Cortex of kidney (tissue), 1 donor: Measurements from ENCODE around the gene SRBD1.

Experiments used
- DNase-seq: peaks from one replicate; lab custom pipeline; 2025; lab: John Stamatoyannopoulos, UW

The SRBD1 gene

DNA sequence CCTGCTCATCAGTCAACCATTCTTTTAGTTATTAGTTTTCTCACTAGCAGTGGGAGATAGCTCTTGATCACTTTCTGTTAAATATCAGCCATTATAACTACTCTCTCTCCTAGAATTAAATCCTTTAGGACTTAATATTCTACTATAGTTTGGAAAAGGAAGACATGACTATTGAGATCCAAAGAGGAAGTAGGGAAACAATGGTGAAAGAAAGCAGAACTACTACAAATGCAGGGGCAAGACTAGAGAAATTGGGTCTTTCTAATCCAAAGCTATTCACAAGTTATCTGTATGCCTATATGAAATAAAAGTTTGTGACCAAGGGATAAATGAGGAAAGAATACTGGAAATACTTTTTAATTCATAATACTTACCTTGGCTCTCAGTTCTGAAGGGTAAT lies 65.1 kb downstream of the SRBD1 start:
- no peak for DNase-seq

DNA sequence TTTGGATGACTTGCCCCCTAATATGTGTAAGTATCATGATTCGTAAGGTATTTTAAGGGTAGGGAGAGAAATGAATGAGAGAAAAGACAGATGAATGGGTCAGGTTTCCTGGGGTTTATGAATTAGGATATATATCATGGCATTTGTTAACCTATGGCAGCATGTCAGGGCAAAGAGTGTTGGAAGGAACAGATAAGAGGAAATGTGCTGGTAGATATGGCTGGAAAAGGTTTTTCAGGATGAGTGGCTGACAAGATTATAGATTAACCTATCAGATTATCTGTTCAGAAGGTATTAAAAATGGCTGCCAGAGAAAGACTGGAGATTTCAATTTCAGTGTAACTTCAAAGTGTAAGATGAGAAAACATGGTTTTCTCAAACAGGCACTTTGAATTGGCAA lies 67.8 kb downstream of the SRBD1 start:
- no peak for DNase-seq

DNA sequence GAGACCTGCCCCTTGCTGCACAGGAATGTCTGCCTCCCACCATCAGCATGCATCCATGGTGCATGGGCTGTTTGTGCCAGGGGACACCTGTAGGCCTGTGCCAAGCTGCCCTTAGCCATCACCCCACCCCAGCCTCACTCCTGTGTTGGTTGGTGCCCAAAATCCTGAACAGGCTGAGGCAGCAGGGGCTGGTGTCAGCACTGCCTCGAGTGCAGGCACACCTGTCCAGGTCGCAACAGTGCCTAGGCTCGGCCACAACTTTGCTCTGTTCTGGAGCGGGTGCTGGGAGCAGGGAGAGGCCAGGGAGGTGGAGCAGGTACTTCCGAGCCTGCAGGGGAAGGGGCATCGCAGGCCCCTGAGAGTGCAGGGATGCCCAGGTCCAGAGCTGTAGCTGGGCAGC lies 69.1 kb downstream of the SRBD1 start:
- no peak for DNase-seq

DNA sequence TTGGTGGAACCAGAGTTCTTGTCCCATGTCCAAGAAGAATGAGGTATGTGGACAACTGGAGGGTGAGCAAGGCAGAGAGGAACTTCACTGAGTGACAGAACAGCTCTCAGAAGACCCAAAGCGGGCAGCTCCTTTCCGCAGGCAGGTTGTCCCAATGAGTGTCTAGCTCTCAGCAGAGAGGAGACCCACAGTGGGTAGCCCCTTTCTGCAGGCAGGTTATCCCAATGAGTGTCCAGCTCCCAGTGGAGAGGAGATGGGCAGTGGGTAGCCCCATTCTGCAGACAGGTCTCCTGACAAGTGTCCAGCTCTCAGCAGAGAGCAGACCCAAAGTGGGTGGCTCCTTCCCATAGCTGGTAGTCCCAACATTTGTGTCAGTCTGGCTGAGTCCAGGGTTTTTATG lies 69.6 kb downstream of the SRBD1 start:
- no peak for DNase-seq

DNA sequence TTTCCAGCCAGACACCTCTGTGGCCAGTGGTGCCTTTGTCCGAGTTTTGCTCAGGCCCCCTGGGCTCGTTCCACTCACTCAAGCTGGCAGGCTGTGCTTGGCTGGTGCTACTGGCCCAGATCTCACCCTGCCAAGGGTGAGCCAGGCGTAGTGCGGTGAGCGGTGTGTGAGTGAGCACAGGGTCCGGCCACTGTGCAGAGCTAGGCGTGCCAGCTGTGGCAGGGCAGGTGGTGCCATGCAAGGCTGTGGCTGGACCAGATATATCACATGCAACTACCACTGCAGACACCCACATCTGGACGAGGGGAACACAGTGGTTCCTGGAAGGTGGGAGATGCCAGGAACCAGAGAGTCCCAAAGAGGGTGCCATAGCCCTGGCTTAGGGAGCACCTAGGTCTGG lies 70.1 kb downstream of the SRBD1 start:
- DNase-seq: no peak

DNA sequence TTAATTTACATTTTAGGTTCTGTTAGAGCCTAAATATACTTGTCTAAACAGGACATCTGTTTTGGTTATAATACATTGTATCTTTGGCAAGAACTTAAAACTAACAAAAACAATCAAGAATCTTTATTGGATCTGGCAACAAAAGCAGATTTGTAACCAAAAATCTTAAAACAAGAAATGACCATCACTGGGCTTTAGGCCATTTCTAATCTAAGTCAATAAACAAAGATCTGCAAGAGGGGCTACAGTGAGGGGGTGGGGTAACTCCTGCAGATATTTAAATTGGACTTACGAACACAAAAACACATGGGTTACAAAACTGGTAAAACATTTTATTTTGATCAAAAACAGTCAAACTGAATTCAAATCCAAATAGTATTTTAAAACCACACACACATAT lies 77.3 kb downstream of the SRBD1 start:
- no peak for DNase-seq

DNA sequence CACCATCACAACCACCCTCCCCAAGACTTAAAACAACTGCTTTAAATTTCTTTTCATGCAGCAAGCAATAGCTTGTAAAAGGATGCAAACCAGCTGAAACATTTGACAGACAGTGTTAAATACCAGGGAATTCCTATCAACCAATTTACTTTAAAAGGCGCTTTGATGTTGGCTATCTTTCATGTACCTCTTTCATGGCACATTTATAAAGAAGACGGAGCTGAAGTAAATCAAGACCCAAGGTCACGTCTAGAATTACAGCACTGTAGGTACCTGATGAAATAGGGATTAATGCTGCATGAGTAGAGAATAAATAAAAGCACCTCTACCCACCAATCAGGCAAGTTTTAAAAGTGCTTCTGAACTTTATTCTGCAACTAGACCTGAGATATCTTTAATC lies 78.9 kb downstream of the SRBD1 start:
- no peak for DNase-seq

DNA sequence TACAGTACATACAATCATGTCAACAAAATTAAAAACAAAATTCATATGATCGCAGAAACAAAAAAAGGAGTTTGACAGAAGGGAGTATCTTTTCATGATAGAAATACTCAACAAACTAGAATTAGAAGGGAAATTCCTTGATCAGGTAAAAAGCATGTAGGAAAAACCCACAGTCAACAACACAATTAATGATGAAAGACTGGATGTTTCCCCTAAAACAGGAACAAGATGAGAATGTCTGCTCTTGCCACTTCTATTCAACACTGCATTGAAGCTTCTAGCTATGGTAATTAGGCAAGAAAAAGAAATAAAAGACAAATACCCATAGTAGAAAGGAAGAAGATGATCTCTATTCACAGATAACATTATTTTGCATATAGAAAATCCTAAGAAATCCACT lies 87.1 kb downstream of the SRBD1 start:
- no peak for DNase-seq

DNA sequence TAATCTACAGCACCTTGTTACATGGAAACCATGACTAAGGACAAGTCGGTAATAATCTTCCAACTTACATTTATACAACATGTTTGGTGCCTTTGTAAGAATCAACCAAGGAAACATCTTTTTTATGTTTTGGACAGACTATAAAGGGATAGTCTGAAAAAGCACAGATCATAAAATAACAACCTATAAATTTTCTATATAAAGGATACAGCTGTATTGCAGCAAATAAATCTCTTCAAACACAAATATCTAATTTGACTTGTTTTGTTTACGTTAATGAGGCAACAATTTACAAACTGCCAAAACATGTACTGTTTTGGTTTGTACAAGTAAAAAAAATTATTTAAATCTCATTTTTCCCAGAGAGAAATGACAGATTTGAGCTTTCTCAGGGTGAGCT lies 92.5 kb downstream of the SRBD1 start:
- DNase-seq: no peak

DNA sequence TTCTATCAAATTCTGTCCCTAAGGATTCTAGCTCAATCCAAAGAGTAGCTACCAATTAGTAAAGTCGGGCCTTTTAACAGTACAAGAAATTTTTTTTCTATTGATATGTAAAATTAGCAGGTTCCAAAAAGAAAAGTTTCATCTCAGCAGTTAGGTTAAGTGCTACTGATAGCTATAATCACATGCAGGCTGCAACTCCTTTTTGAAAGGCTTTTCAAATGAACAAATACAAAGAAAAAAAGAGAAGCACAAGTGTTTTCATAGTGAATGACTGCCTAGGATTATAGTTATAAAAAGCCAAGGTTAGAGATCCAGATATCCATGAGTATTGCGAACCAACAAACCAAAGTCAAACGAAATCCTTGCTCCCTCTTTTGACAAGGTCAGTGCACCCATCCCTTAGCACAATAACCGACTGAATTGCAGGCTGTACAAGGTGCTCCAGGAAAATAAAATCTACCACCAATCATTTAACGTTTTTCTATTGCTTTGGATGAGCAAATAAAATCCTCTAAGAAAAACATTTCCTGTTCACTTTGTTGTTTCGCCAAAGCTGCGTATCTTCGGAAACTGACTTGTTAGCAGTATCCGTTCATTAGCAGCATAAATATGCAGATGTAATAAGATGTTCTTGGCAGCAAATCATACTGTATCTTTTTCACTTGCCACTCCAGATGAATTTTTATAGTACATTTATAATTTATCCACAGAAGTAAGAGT lies 100.2 kb downstream of the SRBD1 start:
- DNase-seq: no peak

DNA sequence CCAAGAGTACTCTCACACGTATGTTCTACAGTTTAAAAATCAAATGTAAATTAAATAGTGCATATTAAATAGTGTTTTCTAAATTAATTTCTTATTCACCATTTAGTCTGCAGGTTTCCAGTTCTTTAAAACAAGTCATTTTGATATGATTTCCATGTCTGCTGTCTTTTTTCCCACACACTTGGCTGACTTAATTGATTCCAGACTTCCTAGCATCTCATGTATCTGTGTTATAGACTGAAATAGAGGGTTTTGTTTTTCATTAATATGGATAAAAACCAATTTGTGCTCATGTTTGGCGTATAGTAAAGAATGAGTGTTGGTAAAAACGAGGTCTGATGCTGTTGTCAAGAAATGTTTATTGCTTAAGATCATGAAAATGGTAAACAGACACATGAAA lies 104.3 kb downstream of the SRBD1 start:
- DNase-seq: no peak

DNA sequence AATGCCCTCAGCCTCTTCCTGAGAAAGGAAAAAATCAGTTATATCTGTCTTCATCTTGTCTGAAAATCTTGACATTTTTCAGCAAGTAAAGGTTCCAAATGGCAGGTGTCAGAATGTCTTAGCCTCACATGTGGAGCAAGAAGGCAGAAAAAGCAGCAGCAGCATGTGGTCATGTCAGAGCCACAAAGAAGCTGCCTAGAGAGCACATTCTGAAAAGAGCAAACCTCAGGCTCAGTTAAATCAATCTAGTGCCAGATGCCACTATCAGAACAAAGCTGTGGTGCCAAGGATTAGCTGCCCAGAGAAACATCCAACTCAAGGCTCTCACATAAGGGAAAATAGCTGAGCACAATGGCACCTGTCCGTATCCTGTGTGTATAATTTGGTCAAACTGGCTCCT lies 105.9 kb downstream of the SRBD1 start:
- DNase-seq: no peak

DNA sequence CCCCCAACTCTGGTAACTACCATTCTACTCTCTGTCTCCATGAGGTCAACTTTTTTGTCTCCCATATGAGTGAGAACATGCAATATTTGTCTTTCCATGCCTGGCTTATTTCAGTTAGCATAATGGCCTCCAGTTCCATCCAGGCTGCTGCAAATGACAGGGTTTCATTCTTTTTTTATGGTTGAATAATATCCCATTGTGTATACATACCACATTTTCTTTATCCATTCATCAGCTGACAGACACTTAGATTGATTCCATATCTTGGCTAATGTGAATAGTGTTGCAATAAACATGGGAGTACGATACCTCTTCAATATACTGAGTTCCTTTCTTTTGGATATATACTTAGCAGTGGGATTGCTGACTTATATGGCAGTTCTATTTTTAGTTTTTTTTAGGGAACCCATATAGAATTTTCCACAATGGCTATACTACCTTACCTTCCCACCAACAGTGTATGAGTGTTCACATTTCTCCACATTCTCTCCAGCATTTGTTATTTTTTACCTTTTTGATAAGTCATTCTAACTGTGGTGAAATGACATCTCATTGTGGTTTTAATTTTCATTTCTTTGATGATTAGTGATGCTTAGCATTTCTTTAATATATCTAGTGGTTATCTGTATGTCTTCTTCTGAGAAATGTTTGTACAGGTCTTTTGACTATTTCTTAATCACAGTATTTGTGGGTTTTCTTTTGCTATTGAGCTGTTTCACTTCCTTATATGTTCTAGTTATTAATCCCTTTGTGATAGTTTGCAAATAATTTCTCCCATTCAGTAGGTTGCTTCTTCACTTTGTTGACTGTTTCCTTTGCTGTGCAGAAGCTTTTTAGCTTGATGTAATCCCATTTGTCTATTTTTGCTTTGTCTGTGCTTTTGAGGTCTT lies 112.2 kb downstream of the SRBD1 start:
- DNase-seq: no peak

DNA sequence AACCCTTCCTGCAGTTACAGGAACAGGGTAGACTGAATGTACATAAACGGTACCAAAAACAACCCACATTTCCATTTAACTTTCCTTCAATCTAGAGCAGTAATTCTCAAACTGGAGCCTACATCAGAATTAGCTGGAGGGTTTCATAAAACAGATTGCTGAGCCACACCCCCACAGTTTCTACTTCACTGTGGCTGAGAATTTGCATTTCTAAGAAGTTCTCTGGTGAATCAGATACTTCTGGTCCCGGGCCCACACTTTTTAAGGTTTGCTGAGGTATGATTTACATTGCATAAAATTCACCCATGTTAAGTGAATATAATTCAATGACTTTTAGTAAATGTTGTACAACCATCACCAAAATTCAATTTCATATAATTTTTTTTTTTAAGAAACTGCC lies 113.7 kb downstream of the SRBD1 start:
- DNase-seq: no peak

DNA sequence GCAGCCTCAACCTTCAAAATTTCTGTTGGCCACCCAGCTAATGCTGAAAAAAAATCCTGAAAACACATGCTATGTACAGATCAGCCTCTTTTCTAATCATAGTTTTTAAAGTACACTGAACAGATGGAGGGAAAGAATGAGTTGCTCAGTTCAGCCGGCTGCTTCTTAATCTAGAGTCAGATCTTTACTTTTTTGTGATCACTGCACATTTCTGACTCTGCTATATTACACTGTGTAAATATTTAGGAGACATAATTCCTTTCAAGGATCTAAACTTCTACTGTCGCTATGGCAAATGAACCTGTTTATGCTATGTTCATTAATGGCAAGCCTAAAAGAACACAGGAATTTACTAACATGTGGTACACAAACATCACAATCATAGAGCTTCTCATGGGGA lies 114.2 kb downstream of the SRBD1 start:
- DNase-seq: no peak

DNA sequence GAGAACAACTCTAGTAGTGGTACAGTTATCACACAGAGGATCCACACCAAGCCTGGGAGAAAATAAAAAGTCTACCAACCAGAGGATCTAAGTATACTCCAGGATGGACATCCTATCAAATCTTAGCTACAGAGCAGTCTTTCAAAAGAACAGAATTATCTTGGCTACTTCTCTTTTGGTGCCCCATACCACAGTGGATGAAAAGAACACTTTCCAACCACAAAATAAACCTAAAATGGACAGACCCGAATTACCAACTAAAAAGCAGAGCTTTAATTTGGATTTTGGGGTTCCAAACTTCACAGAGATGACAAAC lies 116.1 kb downstream of the SRBD1 start:
- no peak for DNase-seq

DNA sequence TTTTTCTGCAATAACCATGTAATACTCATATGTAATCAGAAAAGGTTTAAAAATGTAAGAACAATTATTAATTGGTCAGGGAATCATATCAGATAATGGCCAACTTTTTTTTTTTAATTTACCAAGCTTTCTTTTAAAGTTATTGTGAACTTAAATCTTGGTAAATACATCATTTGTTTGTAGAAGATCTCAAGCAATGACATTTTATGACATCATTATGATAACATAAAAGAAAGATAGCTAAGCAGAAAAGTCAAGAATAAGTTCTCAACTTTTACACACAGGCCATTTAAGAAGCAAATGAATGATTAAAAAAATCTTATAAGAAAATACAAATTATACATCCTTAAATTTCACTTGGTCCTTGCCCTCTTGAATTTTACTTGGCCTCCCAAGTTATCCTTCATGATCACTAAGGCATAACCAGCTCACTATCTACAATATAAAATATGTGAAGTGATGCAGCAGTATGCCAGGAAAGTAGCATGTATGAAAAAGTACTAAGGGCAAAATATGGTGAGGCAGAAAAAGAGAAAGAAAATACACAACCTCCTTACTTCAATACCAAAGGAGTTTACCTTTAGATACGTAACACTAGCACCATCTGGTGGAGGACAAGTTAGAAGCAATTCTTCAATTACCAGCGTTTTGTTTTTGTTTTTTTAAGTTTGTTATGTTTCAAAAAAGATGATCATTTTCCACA lies 116.6 kb downstream of the SRBD1 start:
- DNase-seq: no peak

DNA sequence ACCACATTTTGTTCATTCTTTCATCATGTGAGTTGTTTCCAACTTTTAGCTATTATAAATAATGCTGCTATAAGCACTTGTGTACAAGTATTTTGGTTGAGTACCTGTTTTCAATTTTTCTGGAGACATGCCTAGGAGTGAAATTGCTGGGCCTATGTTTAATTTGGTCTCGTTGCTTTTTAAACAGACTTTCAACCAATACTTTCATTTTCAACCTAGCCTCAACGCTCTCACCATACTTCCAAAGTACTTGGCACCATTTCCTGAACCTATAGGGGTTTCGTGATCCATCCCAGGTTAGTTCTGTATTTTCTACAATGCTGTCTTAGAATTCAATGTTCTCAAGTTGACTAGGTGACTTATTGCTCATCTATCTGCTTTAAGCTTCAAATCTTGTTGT lies 126.1 kb downstream of the SRBD1 start:
- no peak for DNase-seq

DNA sequence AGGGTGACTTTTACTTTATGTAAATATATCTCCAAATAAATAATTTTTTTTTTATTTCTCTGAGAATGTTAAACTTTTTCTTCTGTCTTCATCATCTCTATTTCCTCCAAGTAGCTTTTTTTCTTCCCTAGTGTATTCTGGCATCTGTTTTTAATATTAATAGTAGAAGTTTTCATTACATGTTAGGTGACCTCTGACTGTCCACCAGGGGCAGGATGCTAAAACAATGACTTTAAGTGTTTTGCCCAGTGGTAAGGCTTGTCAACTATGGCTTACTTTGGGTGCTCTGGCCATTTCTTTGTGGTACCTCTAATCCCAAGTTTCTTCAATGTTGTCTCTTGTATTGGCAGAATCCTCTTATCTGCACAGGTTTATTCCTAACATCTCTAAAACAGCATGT lies 127.1 kb downstream of the SRBD1 start:
- DNase-seq: no peak

DNA sequence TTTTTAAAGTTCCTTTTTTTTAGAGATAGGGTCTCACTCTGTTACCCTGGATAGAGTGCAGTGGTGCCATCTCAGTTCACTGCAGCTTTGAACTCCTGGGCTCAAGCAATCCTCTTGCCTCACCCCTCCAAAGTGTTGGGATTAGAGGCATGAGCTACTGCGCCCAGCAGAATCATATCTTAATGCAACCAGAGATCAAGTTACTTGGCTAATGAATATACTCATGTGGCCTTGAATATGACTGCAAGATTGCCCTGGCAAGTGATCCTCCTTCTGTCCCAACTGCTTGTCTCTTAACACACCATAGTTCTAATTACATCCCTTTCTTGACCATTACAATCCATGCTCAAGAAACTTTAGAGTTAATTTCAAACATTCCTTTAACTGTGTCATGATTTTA lies 133.5 kb downstream of the SRBD1 start:
- no peak for DNase-seq

DNA sequence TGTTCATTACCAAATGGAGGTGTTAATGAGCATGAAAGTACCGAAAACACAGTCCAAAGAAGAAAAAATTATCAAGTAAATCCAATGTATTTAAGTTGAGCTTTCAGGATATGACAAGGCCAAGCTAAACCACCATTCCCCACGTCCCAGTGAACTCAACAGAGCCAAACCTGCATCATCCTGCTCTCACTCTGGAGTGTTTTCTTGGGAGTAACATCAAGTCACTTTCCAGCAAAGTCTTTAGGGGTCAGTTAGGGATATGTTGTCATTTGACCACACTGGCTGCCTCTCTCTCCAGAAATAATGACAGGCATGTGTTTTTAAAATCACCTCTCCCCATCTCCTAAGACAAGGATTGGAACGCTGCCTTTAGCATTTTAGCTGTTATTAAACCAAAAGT lies 140.5 kb downstream of the SRBD1 start:
- DNase-seq: no peak

DNA sequence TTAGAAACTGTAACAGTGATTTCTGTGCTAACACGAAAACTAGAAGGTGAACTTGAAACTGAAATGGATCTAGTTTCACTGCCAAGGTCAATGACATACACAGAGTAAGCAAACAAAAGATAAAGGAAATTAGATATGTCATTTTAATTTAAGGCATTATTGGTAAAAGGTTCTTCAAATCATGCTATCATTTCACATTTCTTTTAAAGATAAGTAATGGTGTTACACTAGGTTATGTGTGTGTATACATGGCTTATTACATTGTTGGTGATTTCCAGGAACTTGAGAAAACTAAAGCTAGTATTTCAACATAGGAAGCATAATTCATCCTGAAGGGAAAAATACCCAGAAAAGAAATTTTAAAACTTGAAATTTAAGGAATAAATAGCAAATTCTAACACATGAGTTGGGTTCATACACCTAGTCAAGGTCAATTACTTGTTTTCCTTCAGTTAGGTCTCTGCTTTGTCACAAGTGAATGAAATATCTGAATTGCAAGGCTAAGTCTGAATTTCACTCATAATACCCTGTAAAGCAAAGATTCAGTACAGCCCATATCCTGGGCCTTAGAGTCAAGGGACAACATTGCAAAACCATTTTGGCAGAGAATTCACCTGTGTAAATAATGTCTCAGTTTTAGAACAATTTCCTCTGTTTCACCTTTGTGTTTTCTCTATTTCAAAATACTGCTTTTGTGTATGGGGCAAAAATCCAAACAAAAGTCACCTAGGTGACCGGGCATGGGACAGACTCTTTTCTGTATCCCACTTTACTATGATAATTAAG lies 141.6 kb downstream of the SRBD1 start:
- DNase-seq: no peak
